Loucy (cell line): ENCODE data around the gene PLA2G7.

Source experiments
- EZH2phosphoT487 ChIP-seq: fragments of 200-600 bp; IDR thresholded peaks from 2 replicates; pipeline ENCODE4 v1.6.1; 2018; ENCODE audit warnings: antibody characterized with exemption, mild to moderate bottlenecking, moderate library complexity, borderline replicate concordance
- TF ChIP-seq, protein P1 (sequence below): fragments of 200-600 bp; sonication (generic); conservative IDR thresholded peaks from 2 replicates; pipeline ENCODE4 v1.5.1; 2014; ENCODE audit warnings: mild to moderate bottlenecking, antibody characterized with exemption, low read length

- TF ChIP-seq, protein P1, sequence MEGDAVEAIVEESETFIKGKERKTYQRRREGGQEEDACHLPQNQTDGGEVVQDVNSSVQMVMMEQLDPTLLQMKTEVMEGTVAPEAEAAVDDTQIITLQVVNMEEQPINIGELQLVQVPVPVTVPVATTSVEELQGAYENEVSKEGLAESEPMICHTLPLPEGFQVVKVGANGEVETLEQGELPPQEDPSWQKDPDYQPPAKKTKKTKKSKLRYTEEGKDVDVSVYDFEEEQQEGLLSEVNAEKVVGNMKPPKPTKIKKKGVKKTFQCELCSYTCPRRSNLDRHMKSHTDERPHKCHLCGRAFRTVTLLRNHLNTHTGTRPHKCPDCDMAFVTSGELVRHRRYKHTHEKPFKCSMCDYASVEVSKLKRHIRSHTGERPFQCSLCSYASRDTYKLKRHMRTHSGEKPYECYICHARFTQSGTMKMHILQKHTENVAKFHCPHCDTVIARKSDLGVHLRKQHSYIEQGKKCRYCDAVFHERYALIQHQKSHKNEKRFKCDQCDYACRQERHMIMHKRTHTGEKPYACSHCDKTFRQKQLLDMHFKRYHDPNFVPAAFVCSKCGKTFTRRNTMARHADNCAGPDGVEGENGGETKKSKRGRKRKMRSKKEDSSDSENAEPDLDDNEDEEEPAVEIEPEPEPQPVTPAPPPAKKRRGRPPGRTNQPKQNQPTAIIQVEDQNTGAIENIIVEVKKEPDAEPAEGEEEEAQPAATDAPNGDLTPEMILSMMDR, result no peak
- TF ChIP-seq EZH2phosphoT487, result no peak
These were observed 28.7 kb downstream of the PLA2G7 start for GRCh38 chr6:46706464-46706863.
